ENCODE measurements around the gene NGDN. TPM values are rescaled to one million over a fixed set of nuclear protein-coding genes. Genes with fewer than 3 reads are reported as not detected.

NGDN gene
- total and polyA plus RNA-seq, 2 of the 4 experiments (the other 2 are of a cell fraction), result 48.1 to 49.8 TPM

GRCh38 chr14:23522643-23523198, 53.2 kb downstream of the NGDN start:
- dilution Hi-C loops (cut with HindIII; ENCODE audit: low sequenced_read_pairs, unreplicated experiment), result no loop called here
- Histone ChIP-seq H3K36me3 (ENCODE audit: control insufficient read depth, insufficient read depth, low read length) (no peaks in the 10 kb centered on the region), H3K27ac (ENCODE audit: insufficient read depth, low read length) (no peak overlapping the region), H2AK5ac (ENCODE audit: low read depth, low read length) (no peak overlapping the region), H3K23ac (ENCODE audit: low read depth, low read length) (no peak overlapping the region), H3K4me1 (ENCODE audit: control insufficient read depth, insufficient read depth, low read length) (no peaks in the 10 kb centered on the region), H3K9me1 (ENCODE audit: insufficient read depth, low read length) (no peaks in the 10 kb centered on the region), H3K18ac (ENCODE audit: low read depth, low read length) (no peak overlapping the region), H4K20me1 (ENCODE audit: insufficient read depth, low read length) (no peaks in the 10 kb centered on the region), H3K4ac (ENCODE audit: low read depth, low read length) (no peak overlapping the region), H2AK9ac (replicated peaks; ENCODE audit: low read depth, low read length, poor library complexity) (peak overlapping the region; percentile 0), H2BK5ac (ENCODE audit: low read depth, low read length, poor library complexity, severe bottlenecking) (no peak overlapping the region), H3K56ac (ENCODE audit: extremely low read depth, insufficient read depth, low read length) (no peak overlapping the region), H3K9ac (ENCODE audit: low read depth, low read length) (no peak overlapping the region), H3K4me3 (ENCODE audit: insufficient read depth, low read depth, low read length) (no peak overlapping the region), H3K14ac (replicated peaks; ENCODE audit: low read depth, low read length) (no peak overlapping the region), H4K91ac (ENCODE audit: insufficient read depth, low read depth, low read length) (no peak overlapping the region), H3K9me3 (ENCODE audit: control insufficient read depth, insufficient read depth, low read length) (no peaks in the 10 kb centered on the region), H3K27me3 (ENCODE audit: control insufficient read depth, insufficient read depth, low read length) (no peaks in the 10 kb centered on the region; the same call in 1 of the 2 replicates), H2AFZ (replicated peaks; ENCODE audit: low read length, poor library complexity) (no peak overlapping the region), H2BK120ac (ENCODE audit: low read depth, low read length) (no peak overlapping the region), H4K5ac (ENCODE audit: low read depth, low read length) (no peak overlapping the region), H2BK15ac (ENCODE audit: low read depth, low read length) (no peak overlapping the region), H2BK20ac (ENCODE audit: low read depth, low read length) (no peak overlapping the region), H3K79me1 (ENCODE audit: low read depth in 1 of 2, low read length in 2 of 2) (no peaks in the 10 kb centered on the region), H4K8ac (ENCODE audit: low read depth in 2 of 2, low read length in 2 of 2) (no peak overlapping the region), H3K4me2 (ENCODE audit: low read depth, low read length) (no peak overlapping the region)
- BruUV-seq (replicated peaks), result no TSS peak
- TF ChIP-seq FOS (IDR thresholded peaks at IDR 0.05; ENCODE audit: low read depth, low read length), result no peak
- TF ChIP-seq CEBPB (IDR thresholded peaks at IDR 0.05; ENCODE audit: low read depth, low read length), result no peak
- no peak for TF ChIP-seq MAZ (IDR thresholded peaks at IDR 0.05; ENCODE audit: borderline replicate concordance, low read depth, low read length)
- TF ChIP-seq RCOR1 (IDR thresholded peaks at IDR 0.05; ENCODE audit: insufficient replicate concordance, low read length), result no peak
- no peak for TF ChIP-seq BHLHE40 (IDR thresholded peaks at IDR 0.05; ENCODE audit: low read depth, low read length)
- no peak for TF ChIP-seq MXI1 (IDR thresholded peaks at IDR 0.05; ENCODE audit: borderline replicate concordance, low read depth, low read length)
- no peak for TF ChIP-seq ELK1 (IDR thresholded peaks at IDR 0.05; ENCODE audit: borderline replicate concordance, low read depth, low read length)
- TF ChIP-seq SMC3 (IDR thresholded peaks at IDR 0.05; ENCODE audit: low read depth, low read length), result no peak
- TF ChIP-seq, protein P1, sequence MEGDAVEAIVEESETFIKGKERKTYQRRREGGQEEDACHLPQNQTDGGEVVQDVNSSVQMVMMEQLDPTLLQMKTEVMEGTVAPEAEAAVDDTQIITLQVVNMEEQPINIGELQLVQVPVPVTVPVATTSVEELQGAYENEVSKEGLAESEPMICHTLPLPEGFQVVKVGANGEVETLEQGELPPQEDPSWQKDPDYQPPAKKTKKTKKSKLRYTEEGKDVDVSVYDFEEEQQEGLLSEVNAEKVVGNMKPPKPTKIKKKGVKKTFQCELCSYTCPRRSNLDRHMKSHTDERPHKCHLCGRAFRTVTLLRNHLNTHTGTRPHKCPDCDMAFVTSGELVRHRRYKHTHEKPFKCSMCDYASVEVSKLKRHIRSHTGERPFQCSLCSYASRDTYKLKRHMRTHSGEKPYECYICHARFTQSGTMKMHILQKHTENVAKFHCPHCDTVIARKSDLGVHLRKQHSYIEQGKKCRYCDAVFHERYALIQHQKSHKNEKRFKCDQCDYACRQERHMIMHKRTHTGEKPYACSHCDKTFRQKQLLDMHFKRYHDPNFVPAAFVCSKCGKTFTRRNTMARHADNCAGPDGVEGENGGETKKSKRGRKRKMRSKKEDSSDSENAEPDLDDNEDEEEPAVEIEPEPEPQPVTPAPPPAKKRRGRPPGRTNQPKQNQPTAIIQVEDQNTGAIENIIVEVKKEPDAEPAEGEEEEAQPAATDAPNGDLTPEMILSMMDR (conservative IDR thresholded peaks at IDR 0.05; ENCODE audit: low read depth, low read length), result no peak
- no peak for TF ChIP-seq POLR2A (IDR thresholded peaks at IDR 0.05; ENCODE audit: low read depth, low read length)
- TF ChIP-seq RAD21 (IDR thresholded peaks at IDR 0.05; ENCODE audit: low read length), result no peak
- TF ChIP-seq RFX5 (IDR thresholded peaks at IDR 0.05; ENCODE audit: low read depth, low read length), result no peak
- TF ChIP-seq, protein P2, sequence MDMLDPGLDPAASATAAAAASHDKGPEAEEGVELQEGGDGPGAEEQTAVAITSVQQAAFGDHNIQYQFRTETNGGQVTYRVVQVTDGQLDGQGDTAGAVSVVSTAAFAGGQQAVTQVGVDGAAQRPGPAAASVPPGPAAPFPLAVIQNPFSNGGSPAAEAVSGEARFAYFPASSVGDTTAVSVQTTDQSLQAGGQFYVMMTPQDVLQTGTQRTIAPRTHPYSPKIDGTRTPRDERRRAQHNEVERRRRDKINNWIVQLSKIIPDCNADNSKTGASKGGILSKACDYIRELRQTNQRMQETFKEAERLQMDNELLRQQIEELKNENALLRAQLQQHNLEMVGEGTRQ (IDR thresholded peaks at IDR 0.05; ENCODE audit: low read depth, low read length), result no peak
- TF ChIP-seq CHD1 (IDR thresholded peaks at IDR 0.05; ENCODE audit: low read depth, low read length), result no peak
- no peak for TF ChIP-seq NFE2L2 (IDR thresholded peaks at IDR 0.05; ENCODE audit: low read depth, low read length)
- no peak for TF ChIP-seq MAFK (IDR thresholded peaks at IDR 0.05; ENCODE audit: low read depth, low read length)
- ATAC-seq (ENCODE audit: low read depth) (no peak), DNase-seq (no peak)
- intact Hi-C loops (cut with micrococcal nuclease), result no loop called here
- ChIA-PET POLR2A (ENCODE audit: unreplicated experiment) (no interaction called here), CTCF (interaction anchor here (0.6 kb wide), 1 partner anchor 223 kb away, joined by 5 read pairs; no protein-coding TSS in a partner anchor)
- in situ Hi-C loops (cut with MboI; ENCODE audit: low sequenced_read_pairs), result no loop called here
- WGBS, 2 experiments (ENCODE audit: extremely low coverage in 2 of 2, insufficient read length in 1 of 2), result no CpG with 5 or more reads among the region's 9 CpGs

Measured in IMR-90 (cell line).